Measurements from ENCODE around the gene GPR3.

Gene GPR3

DNA sequence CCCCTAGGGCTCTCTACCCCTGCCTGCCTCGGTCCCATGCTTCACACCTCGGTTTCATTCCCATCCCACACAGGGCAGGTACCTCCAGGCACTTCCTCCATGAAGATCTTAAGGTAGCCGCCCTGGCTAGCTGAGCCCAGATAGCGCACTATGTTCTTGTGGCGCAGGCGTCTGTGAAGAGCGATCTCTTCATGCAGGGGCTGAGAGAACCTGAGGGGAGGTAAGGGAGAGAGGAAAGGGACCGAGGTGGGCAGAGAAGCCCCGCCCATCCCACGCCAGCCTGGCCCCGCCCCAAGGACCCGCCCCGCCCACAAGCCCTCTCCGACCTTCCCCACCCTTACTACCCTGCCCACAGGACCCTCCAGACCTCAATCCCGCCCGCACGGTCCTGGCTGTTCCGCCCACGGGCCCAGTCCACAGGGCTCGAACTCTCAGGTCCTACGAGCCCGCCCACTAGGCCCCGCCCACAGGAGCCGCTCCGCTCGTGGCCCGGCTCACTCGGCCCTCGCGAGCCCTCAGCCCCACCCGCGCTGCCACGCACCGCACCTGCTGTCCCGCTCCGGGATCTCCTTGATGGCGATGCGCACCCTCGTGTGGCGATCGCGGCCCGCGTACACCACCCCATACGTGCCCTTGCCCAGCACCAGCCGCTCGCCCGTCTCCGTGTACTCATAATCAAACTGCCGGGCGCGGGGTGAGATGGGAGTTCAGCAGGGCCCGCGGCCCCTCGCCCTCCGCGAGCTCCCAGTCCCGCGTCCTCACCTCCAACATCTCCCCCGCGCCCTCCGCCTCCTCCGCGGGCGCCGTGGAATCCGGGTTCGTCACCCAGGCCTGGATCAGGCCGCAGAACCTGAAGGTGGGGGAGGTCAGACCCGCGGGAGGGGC lies 32.0 kb upstream of the GPR3 start:
- Histone ChIP-seq H3K36me3 (ENCODE audit: control insufficient read depth, insufficient read depth, low read length, severe bottlenecking) (peaks cover 73% of the 10 kb centered on the region), H3K27me3 (replicated peaks; ENCODE audit: control insufficient read depth, insufficient read depth, low read length) (no peaks in the 10 kb centered on the region), H3K9ac (ENCODE audit: low read length) (no peak overlapping the region), H3K9me3 (ENCODE audit: control insufficient read depth, low read length) (no peaks in the 10 kb centered on the region), H3K4me1 (ENCODE audit: control insufficient read depth, insufficient read depth, low read length) (peaks cover 11% of the 10 kb centered on the region), H3K4me3 (ENCODE audit: low read length) (no peak overlapping the region)
- no peak for DNase-seq (ENCODE audit: low read depth)

DNA sequence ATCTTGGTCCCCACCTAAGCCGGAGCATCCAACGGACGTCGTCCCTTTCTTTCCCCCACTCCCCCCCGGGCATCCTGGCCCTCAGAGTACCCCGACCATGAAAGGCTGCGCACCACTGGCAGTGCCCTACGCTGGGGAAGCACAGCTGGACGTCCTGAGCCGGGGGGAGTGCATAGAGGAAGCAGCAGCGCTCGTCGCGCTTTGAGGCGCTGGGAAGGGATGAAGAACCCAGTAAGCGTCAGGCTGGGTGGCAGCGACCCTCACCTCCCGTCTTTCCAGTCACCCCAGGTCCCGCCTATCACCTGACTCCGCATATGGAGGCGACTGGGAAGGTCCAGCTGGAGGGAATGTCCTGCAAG lies 31.4 kb upstream of the GPR3 start:
- no peak overlapping the region for H3K9ac ChIP-seq (ENCODE audit: low read length)
- H3K4me3 ChIP-seq (ENCODE audit: low read length) = no peak overlapping the region
- DNase-seq (ENCODE audit: low read depth) = no peak
- peaks cover 67% of the 10 kb centered on the region for H3K36me3 ChIP-seq (ENCODE audit: control insufficient read depth, insufficient read depth, low read length, severe bottlenecking)
- peaks cover 11% of the 10 kb centered on the region for H3K4me1 ChIP-seq (ENCODE audit: control insufficient read depth, insufficient read depth, low read length)
- no peaks in the 10 kb centered on the region for H3K27me3 ChIP-seq (replicated peaks; ENCODE audit: control insufficient read depth, insufficient read depth, low read length)
- H3K9me3 ChIP-seq (ENCODE audit: control insufficient read depth, low read length) = no peaks in the 10 kb centered on the region

DNA sequence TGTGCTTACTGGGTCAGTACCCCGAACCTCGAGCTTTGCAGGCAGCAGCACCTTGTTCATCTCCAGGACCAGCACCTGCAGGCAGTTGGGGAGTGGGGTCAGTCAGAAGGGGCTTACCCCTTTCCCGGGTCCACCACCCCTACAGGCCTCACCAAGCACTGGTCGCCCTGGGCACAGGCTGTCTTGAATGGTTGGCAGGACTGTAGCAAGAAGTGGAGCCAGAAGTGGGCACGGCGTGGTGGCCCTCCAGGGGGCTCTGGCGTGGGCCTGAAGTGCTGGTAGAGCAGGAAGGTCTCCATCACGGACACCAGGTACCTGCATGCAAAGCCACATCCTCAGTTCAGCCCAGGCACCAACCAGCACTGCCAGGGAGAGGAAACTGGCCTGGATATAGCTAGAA lies 30.9 kb upstream of the GPR3 start:
- Histone ChIP-seq H3K4me1 (ENCODE audit: control insufficient read depth, insufficient read depth, low read length) (peaks cover 11% of the 10 kb centered on the region), H3K4me3 (ENCODE audit: low read length) (no peak overlapping the region), H3K36me3 (ENCODE audit: control insufficient read depth, insufficient read depth, low read length, severe bottlenecking) (peaks cover 61% of the 10 kb centered on the region), H3K9me3 (ENCODE audit: control insufficient read depth, low read length) (no peaks in the 10 kb centered on the region), H3K27me3 (replicated peaks; ENCODE audit: control insufficient read depth, insufficient read depth, low read length) (no peaks in the 10 kb centered on the region), H3K9ac (ENCODE audit: low read length) (no peak overlapping the region)
- DNase-seq (ENCODE audit: low read depth) = no peak

DNA sequence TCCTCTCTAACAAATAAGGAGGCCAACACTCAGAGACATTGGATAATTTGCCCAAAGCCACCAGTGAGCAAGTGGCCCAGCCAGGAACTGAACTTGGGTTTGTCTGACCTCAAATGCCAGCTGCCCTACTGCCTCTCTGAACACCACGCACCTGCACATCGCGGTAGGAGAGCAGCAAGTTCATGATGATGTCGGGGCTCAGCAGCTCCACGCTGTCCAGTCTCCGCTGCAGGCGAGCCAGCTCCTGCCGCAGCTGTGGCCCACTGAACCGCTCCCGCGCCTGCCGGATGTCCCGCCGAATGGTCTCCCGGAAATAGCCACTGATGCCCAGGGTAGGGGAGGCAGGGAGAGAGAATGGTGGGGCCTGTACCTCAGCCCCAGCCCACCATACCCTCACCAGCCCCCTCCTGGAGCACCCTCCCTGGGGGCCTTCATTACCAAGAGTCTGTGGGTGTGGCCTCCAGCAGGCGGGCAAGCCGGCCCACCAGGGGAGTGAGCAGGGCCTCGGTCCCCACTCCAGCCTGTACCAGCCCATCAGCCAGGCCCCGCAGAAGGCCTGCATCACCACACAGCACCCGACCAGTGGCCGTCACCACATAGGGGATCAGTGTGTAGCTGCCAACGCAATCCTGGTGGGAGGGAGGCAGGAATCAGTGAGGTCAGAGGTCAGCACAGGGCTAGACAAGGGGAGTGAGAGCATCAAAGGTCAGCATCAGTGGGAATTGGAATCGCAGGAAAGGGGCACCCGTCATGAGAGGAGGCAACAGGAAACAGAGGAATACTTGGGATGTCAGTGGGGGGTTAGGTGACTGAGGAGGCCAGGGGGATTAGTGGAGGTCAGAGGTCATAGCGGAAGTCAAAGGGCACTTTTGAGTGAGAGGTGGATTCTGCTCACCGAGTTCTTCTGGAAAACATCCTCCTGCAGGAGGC lies 28.4 kb upstream of the GPR3 start:
- peak overlapping the region; percentile 95 for H3K9ac ChIP-seq (ENCODE audit: low read length)
- H3K27me3 ChIP-seq (replicated peaks; ENCODE audit: control insufficient read depth, insufficient read depth, low read length) = no peaks in the 10 kb centered on the region
- peaks cover 45% of the 10 kb centered on the region for H3K36me3 ChIP-seq (ENCODE audit: control insufficient read depth, insufficient read depth, low read length, severe bottlenecking)
- no peaks in the 10 kb centered on the region for H3K9me3 ChIP-seq (ENCODE audit: control insufficient read depth, low read length)
- peaks cover 24% of the 10 kb centered on the region for H3K4me1 ChIP-seq (ENCODE audit: control insufficient read depth, insufficient read depth, low read length)
- DNase-seq (ENCODE audit: low read depth) = no peak
- H3K4me3 ChIP-seq (ENCODE audit: low read length) = peak overlapping the region; percentile 93

DNA sequence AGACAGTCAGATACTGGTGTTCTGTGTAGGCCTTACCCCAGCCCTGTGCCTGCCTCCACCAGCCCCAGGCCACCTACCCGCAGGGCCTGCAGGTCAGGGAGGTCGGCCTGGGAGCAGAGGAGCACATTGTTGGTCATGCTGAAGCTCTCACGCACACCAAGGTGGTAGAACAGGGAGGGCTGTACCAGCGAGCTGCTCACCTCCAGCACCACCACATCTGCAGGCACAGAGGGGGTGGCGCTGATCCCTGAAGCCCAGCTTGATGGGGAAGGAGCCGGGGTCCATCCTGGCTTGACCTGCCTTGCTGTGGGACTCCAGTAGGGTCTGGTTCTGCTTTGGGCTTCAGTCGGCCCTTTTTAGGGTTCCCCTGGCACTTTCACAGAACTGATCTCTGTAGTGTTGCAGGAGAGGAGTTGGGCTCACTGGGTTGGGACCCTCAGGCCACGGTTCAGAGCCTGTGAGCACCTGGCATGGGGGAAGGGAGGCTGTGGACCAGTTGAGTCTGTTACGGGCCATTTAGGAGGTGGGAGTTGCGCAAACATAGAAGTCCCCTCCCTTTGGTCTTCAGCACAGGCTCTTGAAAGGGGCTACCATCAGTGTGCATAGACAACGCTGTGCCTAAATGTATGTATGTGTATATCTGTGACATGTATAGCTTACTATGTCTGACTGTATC lies 27.6 kb upstream of the GPR3 start:
- Histone ChIP-seq H3K36me3 (ENCODE audit: control insufficient read depth, insufficient read depth, low read length, severe bottlenecking) (peaks cover 37% of the 10 kb centered on the region), H3K4me3 (ENCODE audit: low read length) (peak overlapping the region; percentile 93), H3K27me3 (replicated peaks; ENCODE audit: control insufficient read depth, insufficient read depth, low read length) (no peaks in the 10 kb centered on the region), H3K9ac (ENCODE audit: low read length) (peak overlapping the region; percentile 95), H3K4me1 (ENCODE audit: control insufficient read depth, insufficient read depth, low read length) (peaks cover 24% of the 10 kb centered on the region), H3K9me3 (ENCODE audit: control insufficient read depth, low read length) (no peaks in the 10 kb centered on the region)
- DNase-seq (ENCODE audit: low read depth) = no peak

DNA sequence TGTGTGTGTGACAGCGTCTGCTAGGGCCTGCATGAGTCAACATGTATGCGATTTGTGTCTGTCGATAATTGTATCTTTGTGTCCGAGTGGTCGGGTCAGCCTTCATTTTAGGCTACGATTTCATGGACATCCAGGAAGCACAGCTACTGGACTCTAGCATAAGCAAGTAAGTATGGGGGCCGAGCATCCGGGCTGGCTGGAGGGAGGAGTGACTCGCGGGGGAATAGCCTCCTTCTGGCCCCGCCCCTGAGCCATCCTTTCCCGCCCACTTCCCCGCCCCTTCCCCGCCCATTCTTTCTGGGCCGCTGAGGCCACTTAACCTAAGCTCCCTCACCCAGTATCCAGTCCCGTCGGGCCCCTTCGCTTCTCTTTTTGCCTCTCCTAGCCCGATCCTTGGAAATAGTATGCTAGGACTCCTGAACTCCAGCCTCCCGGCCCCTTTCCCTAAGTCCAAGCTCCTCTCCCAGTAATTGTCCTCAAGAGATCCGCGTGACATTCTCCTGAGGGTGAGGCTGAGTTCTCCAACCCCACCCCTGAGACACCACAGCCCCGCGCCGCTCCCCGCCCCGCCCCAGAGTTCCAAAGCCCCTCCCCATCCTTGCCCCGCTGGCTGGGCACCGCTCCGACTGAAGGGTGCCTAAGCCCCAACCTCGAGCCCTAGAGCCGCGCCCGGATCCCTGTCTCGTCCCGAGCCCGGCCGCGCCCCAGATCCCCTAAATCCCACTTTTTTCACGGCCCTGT lies 26.9 kb upstream of the GPR3 start:
- no peaks in the 10 kb centered on the region for H3K27me3 ChIP-seq (replicated peaks; ENCODE audit: control insufficient read depth, insufficient read depth, low read length)
- H3K9ac ChIP-seq (ENCODE audit: low read length) = peak overlapping the region; percentile 95
- peak overlapping the region; percentile 93 for H3K4me3 ChIP-seq (ENCODE audit: low read length)
- peak; percentile 95 for DNase-seq (ENCODE audit: low read depth)
- H3K4me1 ChIP-seq (ENCODE audit: control insufficient read depth, insufficient read depth, low read length) = peaks cover 24% of the 10 kb centered on the region
- H3K36me3 ChIP-seq (ENCODE audit: control insufficient read depth, insufficient read depth, low read length, severe bottlenecking) = peaks cover 33% of the 10 kb centered on the region
- no peaks in the 10 kb centered on the region for H3K9me3 ChIP-seq (ENCODE audit: control insufficient read depth, low read length)

DNA sequence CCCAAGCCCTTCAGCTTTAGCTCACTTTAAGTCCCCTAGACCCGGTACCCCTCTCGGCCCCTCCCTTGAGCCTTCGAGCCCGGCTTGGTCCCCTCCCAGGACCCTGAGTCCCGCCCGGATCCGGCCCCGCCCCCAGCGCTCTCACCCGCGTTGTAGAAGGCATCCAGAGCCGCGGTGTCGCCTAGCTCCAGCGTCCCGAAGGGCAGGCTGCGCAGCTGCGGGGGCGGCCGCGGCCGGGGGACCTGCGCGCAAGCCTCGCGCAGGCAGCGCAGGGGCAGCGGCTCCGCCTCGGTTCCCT lies 26.4 kb upstream of the GPR3 start:
- peak overlapping the region; percentile 95 for H3K9ac ChIP-seq (ENCODE audit: low read length)
- peaks cover 24% of the 10 kb centered on the region for H3K4me1 ChIP-seq (ENCODE audit: control insufficient read depth, insufficient read depth, low read length)
- no peaks in the 10 kb centered on the region for H3K9me3 ChIP-seq (ENCODE audit: control insufficient read depth, low read length)
- peaks cover 28% of the 10 kb centered on the region for H3K36me3 ChIP-seq (ENCODE audit: control insufficient read depth, insufficient read depth, low read length, severe bottlenecking)
- peak; percentile 85 for DNase-seq (ENCODE audit: low read depth)
- no peaks in the 10 kb centered on the region for H3K27me3 ChIP-seq (replicated peaks; ENCODE audit: control insufficient read depth, insufficient read depth, low read length)
- H3K4me3 ChIP-seq (ENCODE audit: low read length) = peak overlapping the region; percentile 93

DNA sequence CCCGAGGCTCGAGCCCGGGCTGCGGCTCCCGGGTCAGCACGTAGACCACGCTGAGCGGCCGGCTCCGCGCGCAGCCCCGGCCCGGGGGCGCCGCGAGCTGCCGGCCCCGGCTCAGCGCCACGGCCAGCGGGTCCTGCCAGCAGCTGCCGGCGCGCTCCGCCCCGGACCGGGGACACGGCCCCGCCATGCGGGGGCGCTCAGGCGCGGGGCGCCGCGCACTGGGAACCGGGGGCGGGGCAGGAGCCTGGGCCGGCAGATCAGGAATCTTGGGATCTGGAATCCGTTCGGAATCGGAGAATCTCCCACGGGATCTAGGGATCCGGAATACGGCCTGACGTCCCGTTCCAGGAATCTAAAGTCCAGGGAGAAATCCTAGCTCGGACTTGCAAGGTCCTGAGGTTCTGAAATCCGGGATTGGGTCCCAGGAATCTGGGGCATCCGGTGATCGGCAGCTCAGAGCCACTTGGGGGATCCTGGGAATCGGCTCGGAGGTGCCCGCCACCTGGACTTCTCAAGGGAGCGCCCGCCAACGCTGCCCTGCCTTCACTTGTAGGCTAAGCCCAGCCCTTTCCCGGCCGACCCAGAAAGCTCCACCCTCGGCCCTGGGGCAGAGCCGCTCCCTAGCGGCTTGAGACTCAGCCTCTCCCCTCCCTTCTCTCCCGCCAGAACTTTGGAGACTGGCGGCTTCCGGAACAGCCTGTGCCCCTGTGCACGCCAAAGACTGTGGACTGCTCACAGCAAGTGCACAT lies 25.8 kb upstream of the GPR3 start, which contains the start of gene MAP3K6:
Gene MAP3K6 (minus strand): TSS at position 551 of the 749 bp plus-strand sequence. CDS start 364 bp downstream, at position 187.
- peak; percentile 91 for DNase-seq (ENCODE audit: low read depth)
- no peaks in the 10 kb centered on the region for H3K27me3 ChIP-seq (replicated peaks; ENCODE audit: control insufficient read depth, insufficient read depth, low read length)

DNA sequence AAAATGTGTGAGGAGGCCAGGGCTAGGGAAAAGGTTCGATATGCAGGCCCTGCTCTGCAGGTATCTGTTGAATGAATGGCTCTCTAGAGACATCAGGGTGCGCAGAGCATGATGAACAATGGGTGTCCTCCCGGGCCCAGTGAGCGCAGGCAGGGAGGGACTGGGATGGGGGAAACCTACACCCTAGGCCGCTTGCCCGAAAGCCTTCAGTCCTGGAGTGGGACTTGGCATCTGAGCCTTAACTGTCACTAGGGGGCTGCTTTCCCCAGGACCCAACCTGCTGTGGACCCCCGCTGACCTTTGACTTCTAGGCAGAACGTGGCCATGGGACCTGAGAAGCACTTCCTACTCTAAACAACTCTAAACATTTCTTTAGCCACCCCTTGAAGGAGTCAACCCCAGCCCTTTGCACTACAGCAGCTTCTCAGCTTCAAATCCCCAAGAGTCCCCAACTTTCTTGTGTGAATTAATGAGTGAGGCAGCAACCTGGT lies 25.2 kb upstream of the GPR3 start:
- H3K9ac ChIP-seq (ENCODE audit: low read length) = peak overlapping the region; percentile 95
- H3K4me1 ChIP-seq (ENCODE audit: control insufficient read depth, insufficient read depth, low read length) = peaks cover 24% of the 10 kb centered on the region
- H3K9me3 ChIP-seq (ENCODE audit: control insufficient read depth, low read length) = no peaks in the 10 kb centered on the region
- peaks cover 16% of the 10 kb centered on the region for H3K36me3 ChIP-seq (ENCODE audit: control insufficient read depth, insufficient read depth, low read length, severe bottlenecking)
- DNase-seq (ENCODE audit: low read depth) = no peak
- no peaks in the 10 kb centered on the region for H3K27me3 ChIP-seq (replicated peaks; ENCODE audit: control insufficient read depth, insufficient read depth, low read length)
- peak overlapping the region; percentile 93 for H3K4me3 ChIP-seq (ENCODE audit: low read length)

More for the DNA sequence above, 25.8 kb upstream of the GPR3 start, which contains the start of gene MAP3K6:
- Histone ChIP-seq H3K4me1 (ENCODE audit: control insufficient read depth, insufficient read depth, low read length) (peaks cover 24% of the 10 kb centered on the region), H3K9ac (ENCODE audit: low read length) (peak within 1 kb of the TSS; percentile 95), H3K36me3 (ENCODE audit: control insufficient read depth, insufficient read depth, low read length, severe bottlenecking) (peaks cover 23% of the 10 kb centered on the region), H3K4me3 (ENCODE audit: low read length) (peak within 1 kb of the TSS; percentile 93), H3K9me3 (ENCODE audit: control insufficient read depth, low read length) (no peaks in the 10 kb centered on the region)

Measured in adipocyte (in vitro differentiated cells).